EL (cell line): ENCODE results near the gene RAB43.
A peak's percentile ranks its signal among the peaks of the same experiment; 100 is the strongest.
"Not testable (repeated sequence)": the region's sequence is repeated elsewhere in the genome, so short reads cannot be mapped to it uniquely, and the experiment has no call there.

Experiments
- DNase-seq: peaks from one replicate; pipeline ENCODE4 v3.0.0-alpha.2; 2016

Gene RAB43

DNA sequence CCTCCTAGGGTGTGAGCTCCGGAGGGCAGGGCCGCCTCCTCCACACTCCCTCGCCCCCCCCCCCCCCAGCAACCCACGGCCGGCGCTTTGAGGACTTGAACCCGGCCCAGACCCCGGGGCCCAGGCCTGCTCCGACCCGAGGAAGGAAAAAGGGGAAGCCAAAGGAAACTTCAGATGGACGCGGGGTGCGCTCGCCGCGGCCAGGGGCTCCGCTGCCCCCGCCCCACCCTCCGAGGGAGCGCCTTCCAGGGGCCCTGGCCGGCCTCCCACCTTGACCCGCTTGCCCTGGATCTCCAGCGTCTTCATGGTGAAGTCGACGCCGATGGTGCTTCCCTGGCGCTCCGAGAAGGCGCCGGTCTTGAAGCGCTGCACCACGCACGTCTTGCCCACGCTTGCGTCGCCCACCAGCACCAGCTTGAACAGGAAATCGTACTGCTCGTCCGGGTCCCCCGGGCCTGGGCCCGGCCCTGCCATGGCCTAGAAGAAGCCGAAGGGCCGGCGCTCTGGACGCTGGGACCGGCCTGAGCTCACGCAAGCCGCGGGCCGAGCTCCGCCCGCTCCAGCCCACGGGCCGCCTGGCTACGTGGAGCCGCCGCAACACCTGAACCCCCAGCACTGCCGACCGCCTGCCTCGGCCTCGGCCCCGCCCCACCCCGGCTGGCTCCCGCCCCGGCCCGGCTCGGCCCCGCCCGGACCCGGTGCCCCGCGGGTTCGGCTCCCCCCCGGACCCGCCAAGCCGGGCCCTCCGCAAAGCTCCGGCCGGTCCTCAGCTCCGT is 400 bp downstream of the RAB43 start:
- DNase-seq: no peak

DNA sequence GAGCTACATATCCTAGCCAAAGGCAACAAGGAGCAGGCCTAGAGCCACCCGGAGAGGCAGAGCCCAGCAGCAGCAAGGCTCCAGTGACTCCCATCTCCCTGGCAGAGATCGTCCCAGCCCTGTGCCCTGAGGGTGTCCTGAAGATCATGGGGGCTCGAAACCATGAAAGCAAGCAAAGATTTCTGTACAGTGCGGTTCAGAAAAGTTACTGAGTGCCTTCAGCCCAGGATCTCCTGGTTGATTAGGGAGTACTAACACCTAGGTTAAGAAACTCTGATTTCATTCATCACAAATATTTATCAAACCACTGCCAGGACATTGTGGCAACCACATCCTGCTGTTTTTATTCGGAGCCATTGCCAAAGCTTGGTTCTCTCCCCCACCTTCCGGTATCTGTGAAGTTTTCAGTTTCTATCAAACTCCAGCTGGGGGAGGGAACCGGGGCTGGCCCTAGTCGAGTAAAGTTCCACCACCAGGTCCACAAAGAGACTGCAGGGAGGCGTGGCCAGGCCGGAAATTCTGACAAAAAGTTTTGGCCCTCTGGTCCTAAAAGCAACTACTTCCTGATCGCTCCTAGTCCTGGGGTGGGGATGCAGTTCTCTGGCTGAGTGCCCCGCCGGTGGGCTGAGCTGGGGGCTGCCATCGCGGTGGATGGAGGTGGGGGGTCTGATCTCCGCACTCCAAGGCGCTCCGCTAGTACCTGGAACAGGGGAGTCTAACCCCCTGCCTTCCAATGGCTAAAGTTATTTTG is 1.2 kb downstream of the RAB43 start:
- peak; percentile 96 for DNase-seq

DNA sequence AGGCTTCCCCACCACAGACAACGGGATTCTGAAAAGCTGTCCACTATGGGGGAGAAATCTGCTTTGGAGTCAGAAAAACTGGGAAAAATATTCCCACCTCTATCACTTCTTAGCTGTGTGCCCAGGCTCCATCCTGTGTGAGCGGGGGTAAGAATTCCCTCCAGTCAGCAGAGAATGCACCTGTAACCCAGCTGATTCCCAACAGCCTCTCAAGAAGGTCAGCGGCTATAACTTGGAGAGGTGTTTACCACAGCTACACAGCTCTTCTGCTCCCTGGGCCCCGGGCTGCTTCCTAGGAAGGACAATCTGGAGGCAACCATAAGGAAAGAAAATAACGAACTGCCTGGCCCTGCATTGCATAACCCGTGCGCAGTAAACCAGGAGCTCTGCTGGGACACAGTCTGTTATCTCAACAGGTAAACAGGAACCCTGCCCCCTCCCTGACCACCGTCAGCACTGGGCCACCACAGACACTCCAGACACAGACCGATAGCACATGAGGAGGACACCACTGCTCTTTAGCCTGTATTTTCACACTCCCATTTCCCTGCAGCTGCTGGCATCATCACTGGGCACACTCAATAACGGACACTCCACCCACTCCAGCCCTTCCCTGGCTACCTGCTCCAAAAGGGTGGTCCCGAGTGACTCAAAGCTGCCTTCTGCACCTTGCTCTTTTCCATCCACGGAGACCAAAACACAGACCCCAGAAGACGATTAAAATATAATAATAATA is 2.1 kb downstream of the RAB43 start:
- no peak for DNase-seq

GRCh38 chr3:129118745-129119144 is 2.9 kb downstream of the RAB43 start:
- no peak for DNase-seq

DNA sequence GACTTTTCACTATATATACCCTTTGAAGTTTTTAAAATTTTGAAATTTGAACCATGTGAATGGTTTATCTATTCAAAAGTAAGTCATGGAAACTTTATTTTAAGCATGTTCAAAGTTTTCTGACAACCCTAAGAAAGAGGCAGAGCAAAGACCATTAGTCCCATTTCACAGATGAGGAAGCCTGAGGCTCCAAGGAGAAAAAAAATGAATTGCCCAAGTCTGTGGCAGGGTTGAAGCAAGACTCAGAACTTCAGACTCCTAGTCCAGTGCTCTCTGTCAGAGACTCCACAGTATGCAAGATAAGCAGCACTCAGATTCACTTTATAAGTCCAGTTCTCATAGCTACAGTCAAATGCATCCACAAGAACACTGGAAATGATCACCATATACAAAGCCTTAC is 4.5 kb downstream of the RAB43 start:
- DNase-seq: no peak

DNA sequence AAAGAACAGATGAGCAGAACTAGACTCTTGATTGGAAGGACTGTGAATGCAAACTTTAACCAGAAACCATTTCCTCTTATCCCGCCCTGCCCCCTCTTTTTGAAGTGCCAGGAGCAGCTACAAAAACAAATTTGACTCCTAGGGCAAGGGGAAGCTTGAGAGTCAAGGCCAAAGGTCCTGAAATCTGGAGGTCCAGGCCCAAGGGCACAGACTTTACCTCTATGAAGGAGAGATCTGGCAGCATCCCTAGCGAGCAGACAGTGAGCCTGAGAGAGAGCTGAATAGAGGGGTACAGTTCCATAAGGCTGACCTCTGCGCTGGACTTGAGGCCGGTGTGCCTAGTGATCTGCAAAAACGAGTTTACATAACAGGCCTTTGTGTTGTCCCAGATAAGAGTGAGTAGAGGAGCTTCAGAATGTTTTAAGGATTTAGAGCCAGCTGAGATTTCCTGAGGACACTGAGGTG is 5.1 kb downstream of the RAB43 start:
- no peak for DNase-seq

GRCh38 chr3:129114455-129114854 is 7.1 kb downstream of the RAB43 start:
- DNase-seq: no peak

- no peak for DNase-seq
Measured at GRCh38 chr3:129112308-129113052, 9.1 kb downstream of the RAB43 start.

- not testable (repeated sequence) for DNase-seq
Measured at GRCh38 chr3:129111076-129111780, 10.4 kb downstream of the RAB43 start.

DNA sequence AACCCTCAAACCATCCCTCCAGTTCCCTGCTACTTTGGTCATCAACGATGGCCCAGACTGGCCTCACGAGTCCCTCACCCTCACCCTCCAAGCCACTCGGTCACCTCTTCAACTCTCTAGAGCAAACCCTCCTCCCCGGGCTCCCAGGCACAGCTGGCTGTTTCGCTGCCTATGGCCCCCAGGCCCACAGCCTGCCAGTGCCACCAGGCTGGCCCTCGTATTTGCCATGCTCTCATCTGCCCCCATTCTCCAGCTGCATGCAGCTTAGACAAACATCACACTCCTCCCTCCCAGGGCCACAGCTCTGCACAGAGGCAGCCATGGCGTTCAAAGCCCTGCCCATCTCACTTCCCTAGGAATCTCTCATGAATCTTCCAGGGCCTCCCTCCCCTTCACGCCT is 13.8 kb downstream of the RAB43 start:
- DNase-seq: no peak

- DNase-seq: no peak
Measured at GRCh38 chr3:129106866-129107565, 14.6 kb downstream of the RAB43 start.

DNA sequence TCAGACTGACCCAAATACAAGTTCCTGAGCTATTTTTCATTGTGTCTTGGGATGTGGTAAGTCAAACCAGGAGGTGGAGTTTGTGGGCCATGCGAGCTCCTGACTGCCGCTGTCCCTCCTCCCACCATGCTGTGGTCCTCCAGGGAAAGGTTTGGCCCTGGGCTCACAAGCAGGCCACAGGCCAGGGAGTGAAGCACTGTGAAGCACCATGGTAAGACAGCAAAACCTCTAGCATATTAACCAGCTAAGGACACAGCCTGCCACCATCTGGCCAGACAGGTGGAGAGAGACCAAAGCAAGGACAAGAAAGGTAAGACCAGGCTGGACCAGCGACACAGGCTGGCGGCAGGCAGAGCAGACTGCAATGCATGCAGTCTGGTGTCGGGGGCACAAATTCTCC is 15.3 kb downstream of the RAB43 start:
- DNase-seq: no peak

DNA sequence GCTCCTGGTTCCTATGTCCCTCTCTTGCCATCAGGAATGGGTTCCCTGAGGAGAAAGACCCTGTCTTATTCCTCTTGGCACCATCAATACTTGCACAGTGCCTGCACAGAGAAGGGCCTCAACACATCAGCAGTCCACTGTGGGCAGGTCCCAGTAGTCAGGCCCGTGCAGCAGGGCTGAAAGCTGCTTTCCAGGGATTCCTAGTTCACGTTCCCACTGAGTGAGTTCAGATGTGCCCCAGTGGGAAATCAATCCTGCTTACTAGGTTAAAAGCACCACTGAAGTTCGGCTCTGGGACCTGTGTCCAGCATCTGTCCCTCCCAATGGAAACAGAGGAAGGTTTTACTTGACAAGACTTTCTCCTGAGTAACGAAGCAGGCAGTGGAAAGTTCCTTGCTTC is 15.7 kb downstream of the RAB43 start:
- no peak for DNase-seq

- DNase-seq: no peak
Measured at GRCh38 chr3:129104498-129105079, 17.0 kb downstream of the RAB43 start.

DNA sequence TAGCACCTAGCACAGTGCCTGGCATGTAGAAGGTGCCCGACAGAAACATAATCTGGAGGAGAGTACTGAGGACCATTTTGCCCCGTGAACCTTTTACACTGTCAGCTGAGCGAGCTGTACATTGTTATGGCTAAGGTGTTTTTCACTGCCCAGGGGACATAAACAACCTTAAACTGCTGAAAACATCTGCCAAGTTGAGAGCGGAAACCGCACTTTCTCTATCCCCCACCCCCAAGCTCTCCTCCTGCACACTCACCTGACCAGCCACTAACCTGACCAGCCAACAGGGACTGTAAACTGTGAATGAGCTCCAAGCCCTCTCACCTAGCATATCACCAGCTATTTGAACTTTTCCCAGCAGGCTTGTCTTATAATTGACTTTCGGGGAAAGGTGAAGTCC is 17.6 kb downstream of the RAB43 start:
- DNase-seq: no peak

DNA sequence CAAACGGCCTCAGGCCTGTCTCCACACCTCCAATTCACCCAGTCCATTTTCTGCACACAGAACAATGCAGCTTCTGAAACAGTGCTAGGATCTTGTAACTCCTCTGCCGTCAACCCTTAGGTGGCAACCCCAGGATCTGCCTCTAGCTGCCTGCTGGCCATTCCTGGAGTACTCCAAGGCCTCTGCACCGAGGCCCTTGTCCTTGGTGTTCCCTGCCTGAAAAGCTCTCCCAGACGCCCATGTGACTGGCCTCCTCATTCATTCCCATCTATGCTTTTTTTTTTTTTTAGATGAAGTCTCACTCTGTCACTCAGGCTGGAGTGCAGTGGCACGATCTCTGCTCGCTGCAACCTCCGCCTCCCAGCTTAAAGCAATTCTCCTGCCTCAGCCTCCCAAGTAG is 18.3 kb downstream of the RAB43 start:
- DNase-seq: no peak

- no peak for DNase-seq
Measured at GRCh38 chr3:129101370-129102138, 20.1 kb downstream of the RAB43 start.

DNA sequence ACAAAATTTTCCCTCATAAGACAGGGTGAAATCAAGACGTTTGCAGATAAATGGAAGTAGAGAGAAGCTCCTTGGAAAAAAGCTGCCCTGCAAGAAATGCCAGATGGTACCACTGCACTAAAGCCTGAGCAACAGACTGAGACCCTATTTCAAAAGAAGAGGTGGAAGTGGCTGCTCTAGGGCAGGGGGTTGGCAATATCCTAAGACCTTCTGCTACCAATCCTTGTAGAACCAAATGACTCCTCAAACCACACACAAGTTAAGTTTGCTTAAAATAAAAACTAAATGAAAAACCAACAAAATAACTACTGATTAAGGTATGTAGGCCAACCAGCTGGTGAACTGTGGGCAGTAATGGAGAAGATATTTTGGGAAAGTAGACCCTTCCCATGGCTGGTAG is 21.3 kb downstream of the RAB43 start:
- no peak for DNase-seq

GRCh38 chr3:129095285-129095684 is 26.3 kb downstream of the RAB43 start:
- no peak for DNase-seq

- not testable (repeated sequence) for DNase-seq
Measured at GRCh38 chr3:129088312-129088711, 33.3 kb downstream of the RAB43 start.
